ENCODE results near the gene EGFLAM. TPM values are rescaled to one million over a fixed set of nuclear protein-coding genes. Genes with fewer than 3 reads are reported as not detected.
A peak's percentile ranks its signal among the peaks of the same experiment; 100 is the strongest.
"Not testable (repeated sequence)": the region's sequence is repeated elsewhere in the genome, so short reads cannot be mapped to it uniquely, and the experiment has no call there.

EGFLAM gene
- total RNA-seq, 2 donors from 2014 or later = 0.78 to 0.98 TPM

DNA sequence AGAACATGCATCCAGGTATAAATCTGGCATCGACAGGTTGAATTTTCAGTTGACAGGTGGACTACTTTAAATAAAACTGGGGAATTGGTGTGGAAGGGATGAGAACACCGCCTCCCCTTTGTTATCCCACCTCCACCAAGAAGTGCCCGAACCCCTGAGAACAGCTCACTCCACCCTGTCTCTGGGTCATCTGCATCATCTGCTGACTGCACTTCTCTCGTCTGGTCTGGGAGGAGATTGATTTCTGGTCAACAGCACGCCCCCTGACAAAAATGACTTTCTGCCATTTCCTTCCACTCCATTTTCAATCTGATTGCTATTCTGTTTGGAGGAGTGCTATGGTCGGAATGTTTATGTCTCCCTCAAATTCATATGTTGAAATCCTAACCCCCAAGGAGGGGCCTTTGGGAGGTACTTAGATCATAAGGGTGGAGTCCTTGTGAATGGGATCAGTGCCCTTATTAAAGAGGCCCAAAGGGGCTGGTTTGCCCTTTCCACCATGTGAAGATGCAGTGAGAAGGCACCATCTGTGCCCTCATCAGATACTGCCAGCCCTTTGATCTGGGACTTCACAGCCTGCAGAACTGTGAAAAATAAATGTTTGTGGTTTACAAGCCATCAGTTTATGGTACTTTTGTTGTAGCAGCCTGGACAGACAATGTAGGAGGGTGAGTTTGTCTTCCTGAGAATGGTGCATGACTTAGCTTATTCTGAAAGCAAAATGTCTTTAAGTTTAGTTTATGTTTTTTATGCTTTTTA is 145.7 kb downstream of the EGFLAM start:
- intact Hi-C loops (cut with DNase I, micrococcal nuclease) = no loop called here
- DNase-seq (no peak), ATAC-seq (no peak)

DNA sequence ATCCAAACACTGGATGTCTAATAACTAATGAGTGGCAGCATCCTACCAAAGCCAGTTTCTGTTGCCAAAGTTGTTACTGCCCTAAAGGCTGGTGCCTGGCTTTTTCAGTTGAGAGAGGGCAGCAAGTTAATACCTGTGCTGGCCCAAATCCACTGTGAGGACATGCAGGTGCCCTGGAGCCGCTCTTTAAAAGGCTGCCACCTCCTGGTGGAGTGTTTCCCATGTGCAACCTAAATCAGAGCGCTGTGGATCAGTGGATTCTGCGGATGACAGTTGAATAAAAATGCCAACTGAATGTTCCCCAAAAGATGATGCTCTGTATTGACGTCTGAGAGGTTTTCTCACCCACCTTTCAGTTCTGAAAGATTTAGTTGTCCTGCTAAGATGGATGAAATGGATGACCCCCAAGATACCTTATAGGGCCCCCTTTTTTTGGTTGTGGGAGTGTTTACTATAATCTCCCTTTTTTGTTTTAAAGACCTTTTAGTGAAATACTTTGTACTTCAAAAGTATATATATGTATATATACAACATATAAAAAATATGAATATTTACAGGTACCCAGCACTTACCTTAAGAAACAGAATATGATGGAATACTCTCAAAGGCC is 146.4 kb downstream of the EGFLAM start:
- intact Hi-C loops (cut with DNase I, micrococcal nuclease) = no loop called here
- no peak for ATAC-seq
- no peak for DNase-seq

DNA sequence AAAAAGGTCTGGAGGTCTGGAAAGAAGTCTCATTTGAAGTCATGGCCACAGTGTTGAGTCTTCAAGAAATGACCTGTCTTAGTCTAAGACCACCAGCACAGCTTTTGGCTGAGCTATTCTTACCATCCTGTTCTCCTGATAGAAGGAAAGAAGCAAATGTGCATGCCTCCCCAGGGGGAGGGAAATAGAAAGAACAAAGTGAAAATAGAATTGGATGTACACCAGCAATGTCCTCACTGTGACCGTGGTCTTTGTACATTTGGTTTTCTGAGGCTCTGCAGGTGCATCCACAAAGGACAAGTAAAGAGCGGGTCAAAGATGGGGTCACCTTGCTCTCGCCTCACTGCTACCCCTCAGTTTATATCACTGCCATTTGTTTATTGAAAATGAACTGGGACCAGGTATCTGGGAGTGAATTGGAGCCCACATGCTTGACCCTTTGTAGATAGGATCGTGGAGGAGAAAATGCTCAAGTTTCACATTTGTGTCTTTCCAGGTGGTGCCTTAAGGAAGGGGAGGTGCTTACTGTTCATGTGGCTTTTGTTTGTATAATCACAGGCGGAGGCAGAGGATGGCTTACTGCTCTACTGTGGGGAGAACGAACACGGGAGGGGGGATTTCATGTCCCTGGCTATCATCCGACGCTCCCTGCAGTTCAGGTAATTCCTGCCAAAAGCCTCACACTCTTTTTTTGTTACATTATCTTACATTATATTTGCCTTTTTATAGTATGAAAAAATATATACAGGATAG is 150.3 kb downstream of the EGFLAM start:
- no peak for DNase-seq
- ATAC-seq = no peak
- intact Hi-C loops (cut with DNase I, micrococcal nuclease) = no loop called here

DNA sequence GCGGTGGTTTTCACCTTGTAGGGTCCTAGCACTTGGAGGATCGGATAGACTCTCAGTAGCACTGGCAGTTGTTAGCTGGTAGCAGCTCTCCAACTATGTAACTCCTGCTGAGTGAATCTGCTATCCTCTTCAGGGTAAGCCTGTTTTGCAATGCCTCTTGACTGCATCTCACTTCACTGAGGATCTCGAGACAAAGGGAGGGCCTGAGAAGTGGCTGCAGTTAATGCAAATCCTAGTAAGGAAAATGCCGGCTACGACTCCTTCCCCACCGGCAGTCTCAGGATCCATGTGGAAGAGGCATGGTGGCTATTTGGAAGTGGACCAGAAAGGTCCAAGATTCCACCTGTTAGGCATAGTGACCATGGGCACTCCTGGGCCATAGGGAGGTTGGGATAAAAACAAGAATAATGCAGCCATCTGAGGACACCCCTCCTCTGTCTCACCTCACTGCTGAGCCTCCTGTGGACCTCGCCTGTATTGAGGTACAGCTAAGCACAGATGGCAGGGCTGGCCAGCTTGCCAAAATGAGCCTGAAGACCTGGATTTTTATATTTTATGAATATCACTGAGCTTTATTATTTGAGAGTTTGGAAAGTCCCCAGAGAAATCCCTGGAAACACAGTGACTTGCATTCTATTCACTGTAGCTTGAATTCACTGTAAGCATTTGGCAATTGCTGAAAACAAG is 152.1 kb downstream of the EGFLAM start:
- ATAC-seq = no peak
- DNase-seq = no peak
- intact Hi-C loops (cut with DNase I, micrococcal nuclease) = no loop called here

DNA sequence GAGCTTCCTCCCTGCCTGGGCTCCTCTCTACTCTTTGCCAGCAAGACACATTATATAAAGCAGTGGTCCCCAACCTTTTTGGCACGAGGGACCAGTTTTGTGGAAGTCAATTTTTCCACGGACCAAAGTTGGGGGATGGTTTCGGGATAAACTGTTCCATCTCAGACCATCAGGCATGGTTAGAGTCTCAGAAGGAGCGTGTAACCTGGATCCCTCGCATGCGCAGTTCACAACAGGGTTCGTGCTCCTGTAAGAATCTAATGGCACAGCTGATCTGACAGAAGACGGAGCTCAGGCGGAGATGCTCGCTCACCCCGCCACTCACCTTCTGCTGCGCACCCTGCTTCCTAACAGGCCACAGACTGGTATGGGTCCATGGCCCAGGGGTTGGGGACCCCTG is 155.3 kb downstream of the EGFLAM start:
- DNase-seq (no peak), ATAC-seq (no peak)
- intact Hi-C loops (cut with DNase I, micrococcal nuclease) = no loop called here

- ATAC-seq (no peak), DNase-seq (no peak)
- intact Hi-C loops (cut with DNase I, micrococcal nuclease) = no loop called here
Measured at GRCh38 chr5:38414348-38414747, 156.0 kb downstream of the EGFLAM start.

DNA sequence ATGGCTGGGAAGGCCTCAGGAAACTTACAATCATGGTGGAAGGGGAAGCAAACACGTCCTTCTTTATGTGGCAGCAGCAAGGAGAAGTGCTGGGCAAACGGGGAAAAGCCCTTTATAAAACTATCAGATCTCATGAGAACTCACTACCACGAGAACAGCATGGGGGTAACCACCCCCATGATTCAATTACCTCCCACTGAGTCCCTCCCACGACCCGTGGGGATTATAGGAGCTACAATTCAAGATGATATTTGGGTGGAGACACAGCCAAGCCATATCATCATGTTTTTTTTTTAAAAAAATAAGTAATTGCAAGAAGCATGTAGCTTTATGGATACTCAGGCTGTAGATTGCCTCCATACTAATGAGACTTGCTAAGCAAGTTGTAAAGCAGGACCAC is 157.4 kb downstream of the EGFLAM start:
- DNase-seq; ATAC-seq; intact Hi-C loops (cut with DNase I, micrococcal nuclease): not testable (repeated sequence)

GRCh38 chr5:38417658-38418017 is 159.3 kb downstream of the EGFLAM start:
- intact Hi-C loops (cut with DNase I, micrococcal nuclease) = no loop called here
- ATAC-seq (no peak), DNase-seq (no peak)

- ATAC-seq (no peak), DNase-seq (no peak)
- intact Hi-C loops (cut with DNase I, micrococcal nuclease) = no loop called here
Measured at GRCh38 chr5:38420246-38420645, 161.9 kb downstream of the EGFLAM start.

DNA sequence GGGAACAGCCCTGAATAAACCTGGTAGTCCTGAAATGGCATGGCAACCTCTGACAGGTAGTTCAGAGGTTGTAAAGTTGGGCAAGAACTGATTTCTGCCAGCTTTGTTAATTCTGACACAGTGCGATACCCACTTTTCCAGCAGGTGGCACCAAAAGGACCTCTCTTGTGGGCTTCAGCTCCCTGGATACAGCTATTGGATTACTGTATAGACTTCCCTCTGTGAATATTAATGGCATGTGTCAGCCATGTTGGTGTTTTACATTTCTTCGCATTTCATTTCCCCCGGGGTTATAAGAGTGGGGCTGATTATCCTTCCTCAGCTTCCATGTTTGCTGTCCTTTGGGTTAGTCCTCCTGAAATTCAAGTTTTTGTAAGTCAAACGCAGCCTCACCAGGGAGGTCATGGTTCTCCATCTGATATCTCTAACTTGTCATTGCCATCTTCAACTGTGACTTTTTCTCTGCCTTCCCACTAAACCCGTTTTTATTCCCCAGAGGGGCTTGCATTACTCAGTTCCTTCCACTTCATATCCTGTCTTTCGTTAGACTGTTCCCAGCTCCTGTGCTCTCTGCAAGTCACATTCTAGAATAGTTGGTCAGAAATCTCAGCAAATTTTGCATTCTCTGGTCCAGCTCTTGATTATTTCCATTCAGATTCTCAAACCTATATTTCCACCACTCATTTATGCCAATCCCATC is 162.5 kb downstream of the EGFLAM start:
- ATAC-seq = peak; percentile 67
- peak in 1 of 2 donors; percentile 50 for DNase-seq
- intact Hi-C loops (cut with DNase I, micrococcal nuclease) = no loop called here

GRCh38 chr5:38422622-38423021 is 164.3 kb downstream of the EGFLAM start:
- intact Hi-C loops (cut with DNase I, micrococcal nuclease) = no loop called here
- ATAC-seq (no peak), DNase-seq (no peak)

DNA sequence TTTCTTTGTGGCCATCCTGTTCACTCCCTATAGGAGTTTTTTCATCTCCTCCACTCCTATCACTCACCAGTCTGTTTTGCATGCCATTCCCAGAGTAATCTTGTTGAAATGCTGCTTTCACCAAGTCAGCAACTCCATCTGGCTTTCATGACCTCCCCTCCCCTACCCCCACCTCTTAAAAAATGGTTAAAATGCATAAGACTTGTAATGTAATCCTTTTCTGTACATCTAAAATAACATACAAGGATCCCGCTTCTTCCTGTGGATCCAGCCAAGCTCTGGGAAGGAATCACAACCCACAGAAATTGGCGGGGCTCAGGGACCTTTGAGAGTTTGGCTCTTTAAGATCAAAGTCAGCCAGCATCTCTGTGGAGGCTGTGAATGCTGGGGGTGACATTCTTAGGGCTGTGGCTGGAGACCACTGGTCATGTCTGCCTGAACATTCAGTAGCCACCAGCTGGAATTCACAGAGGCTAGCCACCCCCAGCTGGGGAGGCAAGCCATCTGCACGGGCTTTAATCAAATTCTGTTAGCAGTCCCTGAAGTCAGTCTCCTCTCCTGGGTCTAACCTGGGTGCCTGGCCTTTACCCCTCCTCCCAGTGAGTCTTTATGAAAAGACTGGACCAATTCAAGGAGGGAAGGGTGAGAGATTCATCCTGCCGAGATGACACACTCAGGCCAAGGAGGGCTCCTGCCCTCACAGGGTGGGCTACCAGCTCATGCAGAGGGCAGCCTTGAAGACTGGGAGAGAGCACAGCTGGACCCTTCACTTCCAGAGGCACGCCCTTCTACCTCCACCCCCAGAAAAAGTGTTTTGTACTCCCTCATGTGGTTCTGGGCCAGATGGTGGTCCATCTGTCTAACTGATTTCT is 165.2 kb downstream of the EGFLAM start:
- intact Hi-C loops (cut with DNase I, micrococcal nuclease) = no loop called here
- ATAC-seq = no peak
- no peak for DNase-seq

DNA sequence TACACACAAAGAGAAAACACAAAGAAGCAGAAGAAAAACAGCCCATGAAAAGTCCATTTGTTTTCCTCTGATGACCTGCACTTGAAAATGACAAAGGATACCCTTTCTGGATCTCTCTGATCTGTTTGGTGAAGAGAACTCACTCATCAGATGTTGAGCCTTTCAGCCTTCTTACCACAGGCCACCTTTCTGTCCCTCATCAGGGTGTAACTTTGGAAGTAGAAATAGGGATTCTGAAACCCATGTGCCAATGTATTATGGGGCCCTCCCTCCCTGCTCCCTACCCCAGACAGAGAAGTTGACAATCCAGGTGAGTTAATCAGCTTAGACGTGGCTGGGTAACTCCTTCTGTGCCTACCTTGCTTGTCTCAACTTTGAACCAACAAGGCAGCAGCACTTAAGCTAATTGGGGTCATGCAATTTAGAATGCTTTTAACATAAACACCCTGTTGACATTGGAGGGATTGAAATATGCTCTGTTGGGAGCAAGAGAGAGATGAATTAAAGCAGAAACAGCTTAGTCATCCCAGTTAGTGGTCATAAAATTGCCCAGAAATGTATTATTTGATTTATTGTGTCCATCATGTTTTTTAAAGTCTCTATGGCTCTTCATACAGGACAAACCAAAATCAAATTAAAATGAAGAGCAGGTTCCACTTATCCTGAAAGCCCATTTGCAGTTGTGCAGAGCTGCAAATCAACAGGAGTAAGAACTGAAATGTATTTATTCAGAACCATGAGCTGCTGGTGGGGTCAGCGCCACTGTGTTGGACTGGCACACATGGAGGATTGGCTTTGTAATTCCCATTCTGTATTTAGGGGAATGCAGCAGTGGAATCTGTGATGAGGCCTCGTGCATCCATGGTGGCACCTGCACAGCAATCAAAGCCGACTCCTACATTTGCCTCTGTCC is 166.0 kb downstream of the EGFLAM start:
- ATAC-seq (no peak), DNase-seq (no peak)
- intact Hi-C loops (cut with DNase I, micrococcal nuclease) = no loop called here

DNA sequence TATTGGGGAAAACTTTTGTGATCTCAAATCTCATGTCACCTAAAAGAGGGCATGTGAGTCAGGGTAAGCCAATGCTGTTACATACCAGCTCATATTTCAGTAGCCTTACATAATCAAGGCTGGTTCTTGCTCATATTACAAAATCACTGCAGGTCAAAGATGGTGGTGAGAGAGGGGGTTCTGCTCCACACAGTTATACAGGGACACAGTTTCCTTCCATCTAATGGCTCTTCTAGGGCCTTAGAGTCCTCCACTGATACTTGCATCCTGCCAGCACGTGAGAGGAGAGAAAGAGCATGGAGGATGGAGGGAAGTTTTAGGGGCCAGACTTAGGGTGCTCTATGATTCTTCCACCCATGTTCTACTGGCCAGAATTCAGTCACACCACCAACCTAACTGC is 168.1 kb downstream of the EGFLAM start:
- ATAC-seq (no peak), DNase-seq (no peak)
- intact Hi-C loops (cut with DNase I, micrococcal nuclease) = no loop called here

GRCh38 chr5:38426986-38427950 is 168.9 kb downstream of the EGFLAM start:
- intact Hi-C loops (cut with DNase I, micrococcal nuclease) = no loop called here
- DNase-seq (no peak), ATAC-seq (no peak)

DNA sequence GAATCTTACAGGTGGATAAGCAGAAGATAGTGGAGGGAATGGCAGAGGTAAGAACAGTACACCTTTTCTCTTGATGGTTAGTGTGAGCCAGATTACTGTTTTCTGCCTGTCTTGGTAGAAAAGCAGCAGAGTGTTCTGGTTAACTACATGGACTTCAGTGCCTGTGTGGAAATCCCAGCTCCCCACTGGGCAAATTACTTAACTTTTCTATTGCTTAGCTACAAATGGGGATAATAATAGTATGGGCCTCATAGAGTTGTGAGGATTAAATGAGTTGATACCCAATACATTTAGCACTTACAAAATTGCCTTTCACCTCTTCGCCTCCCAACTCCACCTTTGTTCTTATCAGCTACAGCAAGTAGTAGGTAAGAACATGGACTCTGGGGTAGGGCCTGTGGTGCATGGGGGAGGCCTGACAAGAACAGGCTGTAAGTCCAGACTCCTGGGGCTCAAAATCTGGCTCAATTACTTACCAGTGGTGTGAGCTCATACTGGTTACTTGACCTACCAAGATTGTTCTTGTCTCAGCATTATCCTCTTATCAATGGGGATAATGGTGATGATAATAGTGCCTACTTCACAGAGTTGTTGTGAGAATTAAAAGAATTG is 173.0 kb downstream of the EGFLAM start:
- ATAC-seq = no peak
- no peak for DNase-seq
- intact Hi-C loops (cut with DNase I, micrococcal nuclease) = no loop called here

Data from left colon (tissue), 2 donors.